H1 (cell line): ENCODE measurements around the gene CMTM5. TPM values are rescaled to one million over a fixed set of nuclear protein-coding genes. Genes with fewer than 3 reads are reported as not detected.

ENCODE experiments used
- CTCF ChIA-PET: fragments of 300-600 bp; sonication (Branson Sonifier 250); formaldehyde crosslinking; loops from one replicate; lab custom pipeline; 2021; ENCODE audit not compliant: partially characterized antibody; lab: Charles Lee
- POLR2A ChIA-PET: fragments of 300-600 bp; sonication (Branson Sonifier 250); formaldehyde crosslinking; loops from one replicate; lab custom pipeline; 2021; ENCODE audit warnings: inconsistent platforms; ENCODE audit not compliant: partially characterized antibody; lab: Charles Lee
- DNase-seq, 2 experiments: peaks; one replicate each; pipeline versions ENCODE4 v3.0.0 to v3.0.0-alpha.2; 2010 to 2022; ENCODE audit warnings: low spot score in 2 of 2, low read depth in 1 of 2, mixed read lengths in 1 of 2
- FAIRE-seq: peaks from 2 replicates; lab custom pipeline; 2011; peaks lifted over from hg19 to GRCh38; lab: Jason Lieb, UNC
- H2AFZ ChIP-seq: 2 replicates; pipeline ENCODE4 v1.8.1; 2012; ENCODE audit warnings: low read length, inconsistent platforms
- H2AK5ac ChIP-seq: 2 replicates; pipeline ENCODE4 v1.6.1; 2013; ENCODE audit warnings: low read depth, low read length
- H2BK120ac ChIP-seq: replicated peaks from 2 replicates; pipeline ENCODE3; 2013; ENCODE audit warnings: low read depth, low read length, inconsistent platforms
- H2BK12ac ChIP-seq: 2 replicates; pipeline ENCODE4 v1.6.1; 2013; ENCODE audit warnings: low read depth, low read length
- H2BK15ac ChIP-seq: 2 replicates; pipeline ENCODE4 v1.6.1; 2013; ENCODE audit warnings: low read length
- H2BK20ac ChIP-seq: 2 replicates; pipeline ENCODE4 v1.6.1; 2013; ENCODE audit warnings: low read length
- H2BK5ac ChIP-seq: 2 replicates; pipeline ENCODE4 v1.6.1; 2013; ENCODE audit warnings: low read depth, low read length
- H3K14ac ChIP-seq: 2 replicates; pipeline ENCODE4 v1.6.1; 2013; ENCODE audit warnings: inconsistent platforms; ENCODE audit not compliant: insufficient read length
- H3K18ac ChIP-seq: 2 replicates; pipeline ENCODE4 v1.6.1; 2013; ENCODE audit warnings: low read length; ENCODE audit errors: extremely low read depth
- H3K23ac ChIP-seq: 2 replicates; pipeline ENCODE4 v1.6.1; 2013; ENCODE audit warnings: inconsistent platforms; ENCODE audit not compliant: insufficient read length
- H3K23me2 ChIP-seq: 2 replicates; pipeline ENCODE4 v1.6.1; 2013; ENCODE audit warnings: low read depth, low read length
- H3K27ac ChIP-seq: 2 replicates; pipeline ENCODE4 v1.6.1; 2011; ENCODE audit warnings: low read depth, low read length, inconsistent platforms
- H3K27me3 ChIP-seq, 4 experiments: replicated peaks in 1 of 4; 1 replicate in 1 of 4; 2 replicates in 3 of 4; pipeline versions ENCODE4 v1.6.1 to v1.8.1; 2011 to 2013; ENCODE audit warnings: low read length in 3 of 4, mild to moderate bottlenecking in 3 of 4, inconsistent platforms in 2 of 4, mixed read lengths in 2 of 4, moderate library complexity in 1 of 4; ENCODE audit not compliant: control insufficient read depth in 3 of 4, insufficient read depth in 3 of 4; ENCODE audit errors: extremely low read depth in 1 of 4
- H3K36me3 ChIP-seq, 4 experiments: 2 replicates each; pipeline versions ENCODE4 v1.6.1 to v1.8.1; 2011 to 2013; ENCODE audit warnings: mild to moderate bottlenecking in 4 of 4, low read length in 3 of 4, moderate library complexity in 2 of 4, control low read depth in 1 of 4, inconsistent platforms in 1 of 4; ENCODE audit not compliant: insufficient read depth in 4 of 4, control insufficient read depth in 2 of 4
- H3K4ac ChIP-seq: replicated peaks from 2 replicates; pipeline ENCODE3; 2013; ENCODE audit warnings: low read length, low read depth, mixed read lengths, inconsistent platforms; ENCODE audit not compliant: insufficient read length
- H3K4me1 ChIP-seq, 4 experiments: replicated peaks in 1 of 4; 1 replicate in 1 of 4; 2 replicates in 3 of 4; pipeline versions ENCODE4 v1.6.1 to v1.8.1; 2011 to 2013; ENCODE audit warnings: low read length in 3 of 4, inconsistent platforms in 2 of 4, mixed read lengths in 1 of 4; ENCODE audit not compliant: insufficient read depth in 4 of 4, control insufficient read depth in 3 of 4
- H3K4me2 ChIP-seq, 2 experiments: 2 replicates each; pipeline versions ENCODE4 v1.6.1 to v1.8.1; 2011 to 2013; ENCODE audit warnings: low read depth in 2 of 2, low read length in 2 of 2, control low read depth in 1 of 2, inconsistent platforms in 1 of 2, mild to moderate bottlenecking in 1 of 2; ENCODE audit not compliant: insufficient read depth in 1 of 2
- H3K4me3 ChIP-seq, 4 experiments: fragments of 200-600, 300-600 bp in 1 of 4; sonication (generic), shearing (Covaris generic), sonication (Bioruptor Twin) in 1 of 4; 2 replicates each; pipeline versions ENCODE4 v1.5.1 to v1.8.1; 2011 to 2016; ENCODE audit warnings: low read length in 4 of 4, low read depth in 3 of 4, control low read depth in 2 of 4, inconsistent platforms in 2 of 4, mild to moderate bottlenecking in 2 of 4, mixed read lengths in 1 of 4, moderate library complexity in 1 of 4; ENCODE audit not compliant: insufficient read depth in 2 of 4; ENCODE audit errors: extremely low read depth in 1 of 4
- H3K56ac ChIP-seq: replicated peaks from 2 replicates; pipeline ENCODE3; 2013; ENCODE audit warnings: low read depth, mild to moderate bottlenecking, mixed read lengths, low read length, inconsistent platforms; ENCODE audit not compliant: insufficient read length
- H3K79me1 ChIP-seq: 2 replicates; pipeline ENCODE4 v1.6.1; 2013; ENCODE audit warnings: low read depth, low read length, control low read depth
- H3K79me2 ChIP-seq, 2 experiments: 2 replicates each; pipeline versions ENCODE4 v1.6.1 to v1.8.1; 2012 to 2013; ENCODE audit warnings: low read length in 2 of 2, mild to moderate bottlenecking in 2 of 2, inconsistent platforms in 1 of 2; ENCODE audit not compliant: insufficient read depth in 2 of 2, control insufficient read depth in 1 of 2
- H3K9ac ChIP-seq, 4 experiments: replicated peaks in 1 of 4; 1 replicate in 1 of 4; 2 replicates in 3 of 4; pipeline versions ENCODE4 v1.6.1 to v1.8.1; 2011 to 2013; ENCODE audit warnings: low read depth in 3 of 4, low read length in 3 of 4, control low read depth in 2 of 4, mild to moderate bottlenecking in 2 of 4, moderate library complexity in 2 of 4, inconsistent platforms in 1 of 4; ENCODE audit errors: extremely low read depth in 1 of 4
- H3K9me3 ChIP-seq, 2 experiments: 2 replicates each; pipeline versions ENCODE4 v1.6.1 to v1.8.1; 2012 to 2013; ENCODE audit warnings: mild to moderate bottlenecking in 2 of 2, moderate library complexity in 2 of 2, control low read depth in 1 of 2, inconsistent platforms in 1 of 2, low read depth in 1 of 2, low read length in 1 of 2, mixed read lengths in 1 of 2; ENCODE audit not compliant: insufficient read depth in 2 of 2
- H4K20me1 ChIP-seq, 2 experiments: replicated peaks in 1 of 2; 2 replicates each; pipeline versions ENCODE3 to v1.8.1; 2011 to 2013; ENCODE audit warnings: inconsistent platforms in 2 of 2, low read length in 2 of 2, mild to moderate bottlenecking in 1 of 2; ENCODE audit not compliant: insufficient read depth in 2 of 2, control insufficient read depth in 1 of 2
- H4K5ac ChIP-seq: 2 replicates; pipeline ENCODE4 v1.6.1; 2013; ENCODE audit warnings: low read length, low read depth, mixed read lengths, inconsistent platforms; ENCODE audit not compliant: insufficient read length
- H4K8ac ChIP-seq: 2 replicates; pipeline ENCODE4 v1.8.0; 2013; ENCODE audit warnings: mild to moderate bottlenecking, moderate library complexity, low read length, inconsistent platforms; ENCODE audit not compliant: insufficient read depth; ENCODE audit errors: extremely low read depth
- H4K91ac ChIP-seq: replicated peaks from 2 replicates; pipeline ENCODE3; 2013; ENCODE audit warnings: low read length, mixed read lengths, inconsistent platforms; ENCODE audit not compliant: insufficient read length
- BRCA1 ChIP-seq: IDR thresholded peaks from 2 replicates; pipeline ENCODE4 v1.6.1; 2012; ENCODE audit warnings: low read depth, low read length, improper control_type of control experiment
- CBX5 ChIP-seq: fragments of 300-800, 300-1000 bp; sonication (generic); IDR thresholded peaks from 2 replicates; pipeline ENCODE4 v1.7.1; 2016; ENCODE audit warnings: antibody characterized with exemption, low read length, low read depth
- EGR1 ChIP-seq: IDR thresholded peaks from 2 replicates; pipeline ENCODE4 v1.6.1; 2011; ENCODE audit warnings: low read depth, low read length, borderline replicate concordance
- JUND ChIP-seq: IDR thresholded peaks from 2 replicates; pipeline ENCODE4 v1.6.1; 2011; ENCODE audit warnings: mild to moderate bottlenecking, improper control_type of control experiment, low read length
- KDM5A ChIP-seq: fragments of 200-600 bp; IDR thresholded peaks from 2 replicates; pipeline ENCODE4 v1.7.1; 2012; ENCODE audit warnings: mild to moderate bottlenecking, low read length, inconsistent platforms, mixed read lengths
- POLR2AphosphoS5 ChIP-seq: IDR thresholded peaks from 2 replicates; pipeline ENCODE4 v1.6.1; 2011; ENCODE audit warnings: low read depth, low read length
- RNF2 ChIP-seq: fragments of 200-900, 300-1000 bp; sonication (generic); IDR thresholded peaks from 2 replicates; pipeline ENCODE4 v1.7.1; 2016; ENCODE audit warnings: borderline replicate concordance, low read depth, mild to moderate bottlenecking, antibody characterized with exemption, low read length; ENCODE audit not compliant: poor library complexity, severe bottlenecking; ENCODE audit errors: missing control alignments
- RXRA ChIP-seq: IDR thresholded peaks from 2 replicates; pipeline ENCODE4 v1.6.1; 2011; ENCODE audit warnings: low read depth, mild to moderate bottlenecking, low read length, moderate library complexity; ENCODE audit not compliant: insufficient read depth
- SAP30 ChIP-seq: fragments of 300-600 bp; sonication (generic); IDR thresholded peaks from 2 replicates; pipeline ENCODE4 v1.7.1; 2012; ENCODE audit warnings: low read length, moderate library complexity, mild to moderate bottlenecking, inconsistent platforms; ENCODE audit not compliant: insufficient read depth, insufficient replicate concordance
- SIN3A ChIP-seq, 2 experiments: IDR thresholded peaks in 1 of 2; conservative IDR thresholded peaks in 1 of 2; 2 replicates each; pipeline ENCODE4 v1.6.1; 2011 to 2012; ENCODE audit warnings: low read length in 2 of 2, improper control_type of control experiment in 1 of 2, low read depth in 1 of 2, mild to moderate bottlenecking in 1 of 2
- SIRT6 ChIP-seq: IDR thresholded peaks from one replicate; pipeline ENCODE4 v1.7.1; 2012; ENCODE audit warnings: low read length, inconsistent platforms
- YY1 ChIP-seq: IDR thresholded peaks from 2 replicates; pipeline ENCODE4 v1.6.1; 2011; ENCODE audit warnings: low read depth, mild to moderate bottlenecking, low read length
- WGBS, 2 experiments: shearing (Covaris generic) in 1 of 2; methylation state at CpG; one replicate each; pipeline versions ENCODE4 v1.1.6 to v1.1.7; 2013 to 2015; ENCODE audit warnings: low lambda C conversion rate in 2 of 2, mixed read lengths in 2 of 2, inconsistent platforms in 1 of 2, low coverage in 1 of 2, missing lambda C conversion rate in 1 of 2; ENCODE audit not compliant: insufficient replicate concordance in 2 of 2, insufficient coverage in 1 of 2, insufficient read length in 1 of 2; ENCODE audit errors: extremely low coverage in 1 of 2, missing lambda C conversion rate in 1 of 2; 5-methylcytosine and 5-hydroxymethylcytosine counted together
- polyA plus RNA-seq, 7 experiments: library from polyadenylated mRNA; depleted of rRNA in 3 of 7; stranded (reverse) in 5 of 7; unstranded in 2 of 7; fragments of >200 nt in 5 of 7; fragments of 200-250 nt in 2 of 7; gene quantifications; 1 replicate in 5 of 7; 2 replicates in 1 of 7; 4 replicates in 1 of 7; pipeline versions ENCODE4 v1.2.1 to v1.2.3, GENCODE V29; 2011 to 2013; ENCODE audit warnings: missing spikeins in 2 of 7, mixed read lengths in 2 of 7
- total RNA-seq: library from RNA; stranded (reverse); fragmentation: NEBNext Ultra II Directional; extraction: Animal tissue kit (Norgen Biotek cat#: 25700); gene quantifications from 2 replicates; pipeline ENCODE4 v1.2.1, GENCODE V29; 2021
- TF ChIP-seq, protein P1 (sequence below): IDR thresholded peaks from 2 replicates; pipeline ENCODE4 v1.6.1; 2012; ENCODE audit warnings: low read length, inconsistent platforms

CMTM5 gene
- total and polyA plus RNA-seq, 2 of the 8 experiments (the other 6 are each of a cell fraction or from before 2014, with no cell fraction given) = 2.1 TPM; not detected in 1

DNA sequence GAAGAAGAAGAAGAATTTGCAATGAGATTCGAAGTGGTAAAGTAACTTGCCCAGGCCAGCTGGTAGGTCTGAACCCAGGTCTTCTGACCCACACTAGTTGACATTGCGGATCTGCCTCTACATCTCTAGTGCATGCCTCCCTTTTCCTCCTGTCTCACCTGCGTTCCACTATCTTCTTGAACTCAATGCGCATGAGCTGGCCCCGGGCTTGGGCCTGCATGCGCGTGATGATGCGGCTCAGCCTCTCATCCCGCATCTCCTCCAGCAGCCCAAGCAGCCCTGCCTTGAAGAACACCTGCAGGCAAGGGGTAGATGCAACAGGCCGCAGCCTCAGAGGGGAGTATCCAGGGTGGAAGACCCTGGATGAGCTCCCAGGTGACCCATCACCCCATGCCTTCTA is 19.3 kb downstream of the CMTM5 start:
- Histone ChIP-seq H2BK5ac (no peak overlapping the region), H3K4me2 (no peak overlapping the region), H3K4me3 (no peak overlapping the region), H3K79me2 (no peaks in the 10 kb centered on the region), H3K4ac (no peak overlapping the region), H4K20me1 (no peaks in the 10 kb centered on the region), H3K27me3 (no peaks in the 10 kb centered on the region; a peak in 3 of 7 replicates), H3K23me2 (no peaks in the 10 kb centered on the region), H2BK20ac (no peak overlapping the region), H3K9ac (no peak overlapping the region), H4K5ac (no peak overlapping the region), H3K9me3 (no peaks in the 10 kb centered on the region), H3K36me3 (no peaks in the 10 kb centered on the region), H2BK120ac (no peak overlapping the region), H2BK15ac (no peak overlapping the region), H4K8ac (no peak overlapping the region), H2AFZ (no peak overlapping the region), H3K18ac (no peak overlapping the region), H2BK12ac (no peak overlapping the region), H3K27ac (no peak overlapping the region), H4K91ac (no peak overlapping the region), H3K4me1 (no peaks in the 10 kb centered on the region), H3K79me1 (no peaks in the 10 kb centered on the region), H2AK5ac (no peak overlapping the region), H3K14ac (no peak overlapping the region), H3K23ac (no peak overlapping the region), H3K56ac (no peak overlapping the region)
- CTCF ChIA-PET = interaction anchor here (1.1 to 7.0 kb wide), 3 partner anchors 16 to 72 kb away, joined by 3 to 96 read pairs (median 6); partner anchors contain the start of gene CMTM5
- DNase-seq (no peak), FAIRE-seq (no peak)
- 90% methylated on average over 10 of the region's 10 CpGs; no CpG with 5 or more reads in 1 of the 2 experiments for WGBS, 2 experiments
- POLR2A ChIA-PET = no interaction called here
- no peak for TF ChIP-seq YY1
- TF ChIP-seq SIRT6 = no peak
- TF ChIP-seq KDM5A = no peak
- TF ChIP-seq RXRA = no peak
- TF ChIP-seq CBX5 = no peak
- no peak for TF ChIP-seq RNF2
- TF ChIP-seq SAP30 = no peak
- TF ChIP-seq EGR1 = no peak
- TF ChIP-seq JUND = no peak
- TF ChIP-seq, protein P1, sequence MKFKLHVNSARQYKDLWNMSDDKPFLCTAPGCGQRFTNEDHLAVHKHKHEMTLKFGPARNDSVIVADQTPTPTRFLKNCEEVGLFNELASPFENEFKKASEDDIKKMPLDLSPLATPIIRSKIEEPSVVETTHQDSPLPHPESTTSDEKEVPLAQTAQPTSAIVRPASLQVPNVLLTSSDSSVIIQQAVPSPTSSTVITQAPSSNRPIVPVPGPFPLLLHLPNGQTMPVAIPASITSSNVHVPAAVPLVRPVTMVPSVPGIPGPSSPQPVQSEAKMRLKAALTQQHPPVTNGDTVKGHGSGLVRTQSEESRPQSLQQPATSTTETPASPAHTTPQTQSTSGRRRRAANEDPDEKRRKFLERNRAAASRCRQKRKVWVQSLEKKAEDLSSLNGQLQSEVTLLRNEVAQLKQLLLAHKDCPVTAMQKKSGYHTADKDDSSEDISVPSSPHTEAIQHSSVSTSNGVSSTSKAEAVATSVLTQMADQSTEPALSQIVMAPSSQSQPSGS = no peak
- TF ChIP-seq SIN3A (conservative IDR thresholded peaks at IDR 0.05 in 1 of 2, IDR thresholded peaks at IDR 0.05 in 1 of 2; ENCODE audit: low read depth in 1 of 2, low read length in 2 of 2) = no peak
- no peak for TF ChIP-seq POLR2AphosphoS5
- TF ChIP-seq BRCA1 = no peak
